Thymus (tissue), 11 donors: ENCODE measurements around the gene UNC5A. TPM values are rescaled to one million over a fixed set of nuclear protein-coding genes. Genes with fewer than 3 reads are reported as not detected.

Experiments used
- DNase-seq, 9 donors: peaks; one replicate each; pipeline ENCODE4 v3.0.0-alpha.2; 2013; ENCODE audit warnings: low spot score in 9 of 9, low read depth in 6 of 9, missing footprints in 1 of 9
- H3K27ac ChIP-seq, 2 donors: one replicate each; pipeline ENCODE4 v1.5.1; 2013; ENCODE audit warnings: control low read depth in 1 of 2, low read depth in 1 of 2, low read length in 1 of 2, mild to moderate bottlenecking in 1 of 2, moderate library complexity in 1 of 2
- H3K27me3 ChIP-seq, 2 donors: one replicate each; pipeline ENCODE4 v1.5.1; 2013; ENCODE audit warnings: low read length in 1 of 2; ENCODE audit not compliant: control insufficient read depth in 2 of 2, insufficient read depth in 1 of 2
- H3K36me3 ChIP-seq, 2 donors: one replicate each; pipeline ENCODE4 v1.5.1; 2013; ENCODE audit warnings: low read length in 1 of 2, mild to moderate bottlenecking in 1 of 2, moderate library complexity in 1 of 2; ENCODE audit not compliant: control insufficient read depth in 2 of 2, insufficient read depth in 2 of 2
- H3K4me1 ChIP-seq, 2 donors: one replicate each; pipeline ENCODE4 v1.5.1; 2013; ENCODE audit warnings: low read length in 2 of 2; ENCODE audit not compliant: control insufficient read depth in 2 of 2, insufficient read depth in 2 of 2
- H3K4me3 ChIP-seq, 2 donors: one replicate each; pipeline ENCODE4 v1.5.1; 2013; ENCODE audit warnings: low read length in 2 of 2, control low read depth in 1 of 2, mild to moderate bottlenecking in 1 of 2
- H3K9me3 ChIP-seq, 2 donors: one replicate each; pipeline ENCODE4 v1.5.1; 2013; ENCODE audit warnings: low read length in 1 of 2, mild to moderate bottlenecking in 1 of 2; ENCODE audit not compliant: control insufficient read depth in 2 of 2, insufficient read depth in 1 of 2
- WGBS: extraction: QIAGEN DNeasy Blood & Tissue Kit; methylation state at CpG from one replicate; pipeline ENCODE4 v1.1.7; 2013; 5-methylcytosine and 5-hydroxymethylcytosine counted together
- polyA plus RNA-seq: library from polyadenylated mRNA; stranded (reverse); fragments of 200-250 nt; gene quantifications from one replicate; pipeline ENCODE4 v1.2.3, GENCODE V29; 2013
- total RNA-seq: library from RNA; stranded (reverse); fragments of 120-200 nt; gene quantifications from one replicate; pipeline ENCODE4 v1.2.4, GENCODE V29; 2013
- donor health status: healthy.

UNC5A gene
- total and polyA plus RNA-seq, 2 donors: 0.28 to 0.30 TPM

GRCh38 chr5:176780176-176781053 lies 29.9 kb upstream of the UNC5A start:
- WGBS: 61% methylated on average over 14 of the region's 14 CpGs
- no peak for DNase-seq
- peaks cover 1 to 22% of the 10 kb centered on the region in 2 donors for H3K27me3 ChIP-seq
- H3K27ac ChIP-seq: no peak overlapping the region
- H3K9me3 ChIP-seq: peaks cover 1 to 4% of the 10 kb centered on the region in 2 donors
- no peaks in the 10 kb centered on the region for H3K4me1 ChIP-seq
- no peaks in the 10 kb centered on the region for H3K36me3 ChIP-seq
- H3K4me3 ChIP-seq: no peak overlapping the region

GRCh38 chr5:176781054-176781375 lies 29.3 kb upstream of the UNC5A start:
- no peak for DNase-seq
- no peak overlapping the region for H3K4me3 ChIP-seq
- H3K9me3 ChIP-seq: peaks cover 1 to 4% of the 10 kb centered on the region in 2 donors
- no peaks in the 10 kb centered on the region for H3K36me3 ChIP-seq
- H3K27ac ChIP-seq: no peak overlapping the region
- no peaks in the 10 kb centered on the region for H3K4me1 ChIP-seq
- H3K27me3 ChIP-seq: peaks cover 3 to 25% of the 10 kb centered on the region in 2 donors
- WGBS: 83% methylated on average over 14 of the region's 14 CpGs

GRCh38 chr5:176781638-176782570 lies 28.5 kb upstream of the UNC5A start:
- H3K4me1 ChIP-seq: no peaks in the 10 kb centered on the region
- H3K4me3 ChIP-seq: no peak overlapping the region
- H3K9me3 ChIP-seq: peaks cover 1 to 4% of the 10 kb centered on the region in 2 donors
- DNase-seq: no peak
- H3K36me3 ChIP-seq: no peaks in the 10 kb centered on the region
- WGBS: 87% methylated on average over 17 of the region's 17 CpGs
- H3K27me3 ChIP-seq: peaks cover 3 to 25% of the 10 kb centered on the region in 2 donors
- no peak overlapping the region for H3K27ac ChIP-seq

GRCh38 chr5:176784218-176785165 lies 25.9 kb upstream of the UNC5A start:
- Histone ChIP-seq H3K4me3 (no peak overlapping the region), H3K27me3 (peaks cover 3 to 33% of the 10 kb centered on the region in 2 donors), H3K9me3 (peaks cover 1 to 2% of the 10 kb centered on the region in 2 donors), H3K4me1 (no peaks in the 10 kb centered on the region), H3K27ac (no peak overlapping the region), H3K36me3 (no peaks in the 10 kb centered on the region)
- WGBS: 28% methylated on average over 15 of the region's 15 CpGs
- DNase-seq: no peak

GRCh38 chr5:176785184-176786145 lies 24.9 kb upstream of the UNC5A start:
- DNase-seq: no peak
- Histone ChIP-seq H3K36me3 (no peaks in the 10 kb centered on the region), H3K27me3 (peaks cover 3 to 40% of the 10 kb centered on the region in 2 donors), H3K27ac (no peak overlapping the region), H3K9me3 (peaks cover 0 to 1% of the 10 kb centered on the region in 2 donors), H3K4me1 (no peaks in the 10 kb centered on the region), H3K4me3 (no peak overlapping the region)
- 63% methylated on average over 27 of the region's 27 CpGs for WGBS

GRCh38 chr5:176787676-176788075 lies 22.7 kb upstream of the UNC5A start:
- no peak for DNase-seq
- WGBS: 94% methylated on average over 3 of the region's 3 CpGs
- peaks cover 3 to 46% of the 10 kb centered on the region in 2 donors for H3K27me3 ChIP-seq

GRCh38 chr5:176788091-176788490 lies 22.3 kb upstream of the UNC5A start:
- H3K4me1 ChIP-seq: no peaks in the 10 kb centered on the region
- H3K4me3 ChIP-seq: no peak overlapping the region
- H3K27me3 ChIP-seq: peaks cover 3 to 50% of the 10 kb centered on the region in 2 donors
- no peak for DNase-seq
- H3K36me3 ChIP-seq: no peaks in the 10 kb centered on the region
- H3K27ac ChIP-seq: no peak overlapping the region
- peaks cover 0 to 1% of the 10 kb centered on the region in 2 donors for H3K9me3 ChIP-seq
- WGBS: 63% methylated on average over 7 of the region's 7 CpGs

More at GRCh38 chr5:176787676-176788075, 22.7 kb upstream of the UNC5A start:
- Histone ChIP-seq H3K4me3 (no peak overlapping the region), H3K27ac (no peak overlapping the region), H3K4me1 (no peaks in the 10 kb centered on the region), H3K36me3 (no peaks in the 10 kb centered on the region), H3K9me3 (peaks cover 0 to 1% of the 10 kb centered on the region in 2 donors)
